ENCODE results near the gene PLK3.
A peak's percentile ranks its signal among the peaks of the same experiment; 100 is the strongest.

Gene PLK3

DNA sequence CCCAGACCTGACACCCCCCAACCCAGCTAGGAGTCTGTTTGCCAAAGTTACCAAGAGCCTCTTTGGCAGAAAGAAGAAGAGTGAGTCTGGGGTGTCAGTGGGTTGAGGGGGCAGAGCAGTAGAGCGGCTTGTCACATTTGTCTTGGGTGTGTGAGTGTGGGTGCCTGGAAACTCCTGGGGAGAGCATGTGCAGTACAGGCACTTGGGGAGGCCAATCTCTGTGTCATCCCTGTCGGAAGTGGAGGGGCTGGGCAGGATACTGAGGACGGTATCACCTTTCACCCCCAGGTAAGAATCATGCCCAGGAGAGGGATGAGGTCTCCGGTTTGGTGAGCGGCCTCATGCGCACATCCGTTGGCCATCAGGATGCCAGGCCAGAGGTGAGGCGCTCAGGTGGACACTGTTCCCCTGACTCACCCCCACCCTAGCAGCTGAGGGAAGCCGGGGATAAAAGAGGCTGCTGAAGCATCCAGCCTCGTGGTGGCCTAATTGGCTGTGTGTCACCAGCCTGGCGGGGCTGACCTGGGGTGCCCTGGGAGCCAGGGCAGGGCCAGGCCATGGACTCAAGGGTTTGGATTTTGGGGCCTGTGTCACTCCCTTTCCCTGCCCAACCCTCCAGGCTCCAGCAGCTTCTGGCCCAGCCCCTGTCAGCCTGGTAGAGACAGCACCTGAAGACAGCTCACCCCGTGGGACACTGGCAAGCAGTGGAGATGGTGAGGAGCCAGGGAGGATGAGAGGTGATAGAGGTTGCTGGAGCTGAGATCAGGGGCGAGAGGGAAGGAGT, 3.3 kb downstream of the PLK3 start:
- WGBS, 2 experiments (ENCODE audit: insufficient coverage in 2 of 2), result 99% methylated on average over 12 to 13 of the region's 13 CpGs
- H3K4me3 ChIP-seq (ENCODE audit: extremely low read depth, insufficient read depth, low read length, poor library complexity, severe bottlenecking), result no peak overlapping the region
- H3K36me3 ChIP-seq (ENCODE audit: control insufficient read depth, insufficient read depth, low read length), result peaks cover 53% of the 10 kb centered on the region
- no peak overlapping the region for H3K27ac ChIP-seq (ENCODE audit: low read depth, low read length, severe bottlenecking)
- no peaks in the 10 kb centered on the region for H3K9me3 ChIP-seq (ENCODE audit: control insufficient read depth, low read length)
- H3K4me1 ChIP-seq (ENCODE audit: control insufficient read depth, insufficient read depth, low read length, poor library complexity, severe bottlenecking), result peaks cover 59% of the 10 kb centered on the region

- Histone ChIP-seq H3K9me3 (ENCODE audit: control insufficient read depth, low read length) (no peaks in the 10 kb centered on the region), H3K4me1 (ENCODE audit: control insufficient read depth, insufficient read depth, low read length, poor library complexity, severe bottlenecking) (peaks cover 72% of the 10 kb centered on the region), H3K27ac (ENCODE audit: low read depth, low read length, severe bottlenecking) (peak overlapping the region; percentile 100), H3K4me3 (ENCODE audit: extremely low read depth, insufficient read depth, low read length, poor library complexity, severe bottlenecking) (no peak overlapping the region), H3K36me3 (ENCODE audit: control insufficient read depth, insufficient read depth, low read length) (peaks cover 60% of the 10 kb centered on the region)
- WGBS, 2 experiments (ENCODE audit: insufficient coverage in 2 of 2), result 96 to 97% methylated on average over 17 to 19 of the region's 20 CpGs
Measured at GRCh38 chr1:44805311-44806024, 5.3 kb downstream of the PLK3 start.

- 95 to 98% methylated on average over 43 to 65 of the region's 70 CpGs for WGBS, 2 experiments (ENCODE audit: insufficient coverage in 2 of 2)
- Histone ChIP-seq H3K9me3 (ENCODE audit: control insufficient read depth, low read length) (no peaks in the 10 kb centered on the region), H3K4me1 (ENCODE audit: control insufficient read depth, insufficient read depth, low read length, poor library complexity, severe bottlenecking) (peaks cover 79% of the 10 kb centered on the region)
Measured at GRCh38 chr1:44806025-44806703, 6.0 kb downstream of the PLK3 start.

GRCh38 chr1:44806704-44807363, 6.7 kb downstream of the PLK3 start, which contains the start of gene DYNLT4:
DYNLT4 (minus strand) TSS chr1:44807351; CDS start chr1:44806668, 683 bp downstream.
- Histone ChIP-seq H3K27ac (ENCODE audit: low read depth, low read length, severe bottlenecking) (peak within 1 kb of the TSS; percentile 100), H3K4me1 (ENCODE audit: control insufficient read depth, insufficient read depth, low read length, poor library complexity, severe bottlenecking) (peaks cover 83% of the 10 kb centered on the region), H3K9me3 (ENCODE audit: control insufficient read depth, low read length) (no peaks in the 10 kb centered on the region), H3K36me3 (ENCODE audit: control insufficient read depth, insufficient read depth, low read length) (peaks cover 59% of the 10 kb centered on the region), H3K4me3 (ENCODE audit: extremely low read depth, insufficient read depth, low read length, poor library complexity, severe bottlenecking) (peak within 1 kb of the TSS; percentile 32)
- WGBS, 2 experiments (ENCODE audit: insufficient coverage in 2 of 2), result 70 to 79% methylated on average over 3 to 6 of the region's 7 CpGs

More at GRCh38 chr1:44806025-44806703, 6.0 kb downstream of the PLK3 start:
- Histone ChIP-seq H3K27ac (ENCODE audit: low read depth, low read length, severe bottlenecking) (peak overlapping the region; percentile 100), H3K4me3 (ENCODE audit: extremely low read depth, insufficient read depth, low read length, poor library complexity, severe bottlenecking) (no peak overlapping the region), H3K36me3 (ENCODE audit: control insufficient read depth, insufficient read depth, low read length) (peaks cover 62% of the 10 kb centered on the region)

DNA sequence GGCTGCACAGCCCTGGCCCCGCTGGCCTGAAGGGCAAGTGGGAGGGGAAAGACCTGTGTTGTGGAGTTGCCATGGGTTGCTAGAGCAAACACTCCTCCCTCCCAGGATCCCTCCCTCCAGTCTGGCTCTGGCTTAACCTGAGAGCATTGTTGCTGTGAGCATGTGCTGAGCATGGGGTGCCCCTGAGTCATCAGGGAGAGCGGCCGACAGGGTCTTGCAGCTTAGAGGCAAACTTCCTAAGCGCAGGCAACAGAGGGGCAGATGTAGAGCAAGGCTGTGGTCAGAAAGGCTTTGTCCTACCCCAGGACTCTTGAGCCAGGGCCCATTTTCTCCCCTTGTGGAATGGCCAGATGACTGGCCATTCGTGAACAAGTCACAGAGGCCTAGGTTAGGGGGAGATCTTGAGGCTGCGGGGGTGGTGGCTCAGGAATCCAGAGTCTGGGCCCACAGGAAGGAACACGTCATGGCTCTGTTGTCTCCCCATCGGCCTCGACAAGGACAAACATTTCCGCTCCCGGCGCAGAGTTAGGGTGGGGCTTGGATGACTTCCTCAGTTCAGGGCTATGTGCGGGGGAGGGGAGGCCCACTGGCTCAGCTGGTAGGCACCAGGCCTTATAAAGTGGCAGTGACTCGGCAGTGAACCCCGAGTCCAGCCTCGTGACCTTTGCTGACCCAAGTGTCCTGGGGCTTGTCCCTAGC, 7.3 kb downstream of the PLK3 start:
- Histone ChIP-seq H3K4me3 (ENCODE audit: extremely low read depth, insufficient read depth, low read length, poor library complexity, severe bottlenecking) (peak overlapping the region; percentile 32), H3K27ac (ENCODE audit: low read depth, low read length, severe bottlenecking) (peak overlapping the region; percentile 100), H3K4me1 (ENCODE audit: control insufficient read depth, insufficient read depth, low read length, poor library complexity, severe bottlenecking) (peaks cover 83% of the 10 kb centered on the region), H3K9me3 (ENCODE audit: control insufficient read depth, low read length) (no peaks in the 10 kb centered on the region), H3K36me3 (ENCODE audit: control insufficient read depth, insufficient read depth, low read length) (peaks cover 54% of the 10 kb centered on the region)
- 18 to 26% methylated on average over 15 of the region's 16 CpGs for WGBS, 2 experiments (ENCODE audit: insufficient coverage in 2 of 2)

- H3K36me3 ChIP-seq (ENCODE audit: control insufficient read depth, insufficient read depth, low read length), result peaks cover 51% of the 10 kb centered on the region
- H3K27ac ChIP-seq (ENCODE audit: low read depth, low read length, severe bottlenecking), result peak within 1 kb of the TSS; percentile 100
- H3K4me3 ChIP-seq (ENCODE audit: extremely low read depth, insufficient read depth, low read length, poor library complexity, severe bottlenecking), result peak within 1 kb of the TSS; percentile 32
- no peaks in the 10 kb centered on the region for H3K9me3 ChIP-seq (ENCODE audit: control insufficient read depth, low read length)
- peaks cover 78% of the 10 kb centered on the region for H3K4me1 ChIP-seq (ENCODE audit: control insufficient read depth, insufficient read depth, low read length, poor library complexity, severe bottlenecking)
- 25 to 26% methylated on average over 22 of the region's 23 CpGs for WGBS, 2 experiments (ENCODE audit: insufficient coverage in 2 of 2)
Measured at GRCh38 chr1:44808063-44808937, 8.1 kb downstream of the PLK3 start, which contains the start of gene BTBD19. BTBD19 (plus strand) TSS chr1:44808523; CDS start chr1:44808821, 298 bp downstream.

DNA sequence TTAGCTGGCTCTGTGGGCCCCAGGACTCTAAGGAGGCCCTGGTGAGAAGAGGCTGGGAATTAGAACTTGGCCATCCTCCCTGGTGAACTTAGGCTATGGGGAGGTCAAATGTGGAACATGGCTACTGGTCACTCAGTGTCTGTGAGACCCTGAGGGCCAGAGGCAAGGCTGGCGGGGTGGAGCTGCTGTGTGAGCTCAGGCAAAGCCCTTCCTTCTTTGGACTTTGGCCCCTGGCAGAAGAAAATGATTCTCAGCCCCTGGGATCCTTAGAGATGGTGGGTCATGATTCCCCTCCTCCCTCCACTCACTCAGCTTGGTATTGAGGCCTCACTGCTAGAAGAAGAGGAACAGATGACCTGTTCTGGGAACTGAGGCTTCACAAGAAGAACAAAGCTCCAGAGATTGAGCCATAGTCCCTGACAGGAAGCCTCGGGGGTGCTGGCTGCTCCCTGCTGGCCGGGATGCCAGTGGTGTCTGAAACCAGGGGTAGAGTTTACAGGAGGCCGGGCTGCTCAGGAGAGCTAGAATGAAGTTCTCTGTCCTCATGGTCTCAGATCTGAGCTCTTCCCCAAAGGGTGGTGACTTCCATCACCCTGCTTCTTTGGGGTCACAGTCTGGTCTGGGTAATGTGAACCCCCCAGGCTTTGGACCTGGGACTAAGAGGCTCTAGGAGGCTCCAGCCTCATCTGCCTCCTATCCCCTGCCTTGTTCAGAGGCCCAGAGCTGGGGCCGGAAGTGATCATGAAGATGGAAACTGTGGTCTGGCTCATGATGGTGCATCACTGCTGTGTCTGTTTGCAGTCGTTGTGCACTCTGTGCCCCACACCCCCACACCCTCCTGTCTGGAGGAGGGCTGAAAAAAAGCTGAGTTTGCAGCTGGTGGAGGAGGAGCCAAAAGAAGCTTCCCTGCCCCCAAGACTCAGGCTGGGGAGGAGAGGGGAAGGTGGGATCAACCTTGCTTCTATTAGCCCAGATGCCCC, 9.1 kb downstream of the PLK3 start:
- Histone ChIP-seq H3K4me1 (ENCODE audit: control insufficient read depth, insufficient read depth, low read length, poor library complexity, severe bottlenecking) (peaks cover 69% of the 10 kb centered on the region), H3K27ac (ENCODE audit: low read depth, low read length, severe bottlenecking) (peak overlapping the region; percentile 100), H3K36me3 (ENCODE audit: control insufficient read depth, insufficient read depth, low read length) (peaks cover 48% of the 10 kb centered on the region), H3K4me3 (ENCODE audit: extremely low read depth, insufficient read depth, low read length, poor library complexity, severe bottlenecking) (peak overlapping the region; percentile 32), H3K9me3 (ENCODE audit: control insufficient read depth, low read length) (no peaks in the 10 kb centered on the region)
- WGBS, 2 experiments (ENCODE audit: insufficient coverage in 2 of 2), result 72 to 82% methylated on average over 3 of the region's 6 CpGs

DNA sequence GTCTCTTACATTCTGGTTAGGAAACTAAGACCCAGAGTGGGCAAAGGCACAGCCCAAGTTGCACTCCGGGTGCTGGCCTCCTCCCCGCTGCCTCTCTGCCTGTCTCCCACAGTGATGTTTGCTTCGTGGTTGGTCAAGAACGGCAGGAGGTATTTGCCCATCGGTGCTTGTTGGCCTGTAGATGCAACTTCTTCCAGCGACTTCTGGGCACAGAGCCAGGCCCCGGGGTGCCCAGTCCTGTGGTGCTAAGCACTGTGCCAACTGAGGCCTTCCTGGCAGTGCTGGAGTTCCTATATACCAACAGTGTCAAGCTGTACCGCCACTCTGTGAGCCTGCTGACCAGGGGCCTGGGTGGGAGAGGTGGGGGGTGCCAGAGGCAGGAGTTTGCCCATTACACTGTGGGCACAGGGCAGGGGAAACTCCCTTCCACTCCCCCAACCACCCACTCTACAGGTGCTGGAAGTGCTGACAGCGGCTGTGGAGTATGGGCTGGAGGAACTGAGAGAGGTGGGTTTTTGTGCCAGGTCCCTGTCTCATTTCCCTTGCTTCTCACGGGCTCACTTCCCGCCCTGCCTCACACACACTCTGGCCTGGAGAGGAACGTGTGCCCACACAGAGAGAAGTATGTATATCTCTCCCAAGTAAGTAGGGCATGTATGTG, 10.1 kb downstream of the PLK3 start:
- H3K36me3 ChIP-seq (ENCODE audit: control insufficient read depth, insufficient read depth, low read length), result peaks cover 48% of the 10 kb centered on the region
- 94% methylated on average over 7 of the region's 12 CpGs for WGBS, 2 experiments (ENCODE audit: insufficient coverage in 2 of 2)
- no peak overlapping the region for H3K4me3 ChIP-seq (ENCODE audit: extremely low read depth, insufficient read depth, low read length, poor library complexity, severe bottlenecking)
- peaks cover 68% of the 10 kb centered on the region for H3K4me1 ChIP-seq (ENCODE audit: control insufficient read depth, insufficient read depth, low read length, poor library complexity, severe bottlenecking)
- peak overlapping the region; percentile 100 for H3K27ac ChIP-seq (ENCODE audit: low read depth, low read length, severe bottlenecking)
- no peaks in the 10 kb centered on the region for H3K9me3 ChIP-seq (ENCODE audit: control insufficient read depth, low read length)

Measured in mesodermal cell (in vitro differentiated cells).